T-helper 1 cell treated with Interleukin-12 subunit alpha and Interleukin-12 subunit beta and Interleukin-4 antibody, amounts not matched to agents 30 μg/mL and 1 μg/mL, for 36 hours (primary cell): ENCODE results near the gene ZNF575.
"Not testable (repeated sequence)": the region's sequence is repeated elsewhere in the genome, so short reads cannot be mapped to it uniquely, and the experiment has no call there.

ENCODE experiments used
- H3K27ac Mint-ChIP-seq: one replicate; pipeline ENCODE4 v1.8.0; 2021; ENCODE audit warnings: mild to moderate bottlenecking, mixed read lengths
- H3K27me3 Mint-ChIP-seq: one replicate; pipeline ENCODE4 v1.8.0; 2021; ENCODE audit warnings: low read depth, mixed read lengths
- H3K36me3 Mint-ChIP-seq: one replicate; pipeline ENCODE4 v1.8.0; 2021; ENCODE audit warnings: low read depth, mixed read lengths
- H3K4me1 Mint-ChIP-seq: one replicate; pipeline ENCODE4 v1.8.0; 2021; ENCODE audit warnings: low read depth, mixed read lengths
- H3K4me3 Mint-ChIP-seq: one replicate; pipeline ENCODE4 v1.8.0; 2021; ENCODE audit warnings: mild to moderate bottlenecking, moderate library complexity, mixed read lengths
- H3K9me3 Mint-ChIP-seq: one replicate; pipeline ENCODE4 v1.8.0; 2021; ENCODE audit warnings: mixed read lengths

The ZNF575 gene

DNA sequence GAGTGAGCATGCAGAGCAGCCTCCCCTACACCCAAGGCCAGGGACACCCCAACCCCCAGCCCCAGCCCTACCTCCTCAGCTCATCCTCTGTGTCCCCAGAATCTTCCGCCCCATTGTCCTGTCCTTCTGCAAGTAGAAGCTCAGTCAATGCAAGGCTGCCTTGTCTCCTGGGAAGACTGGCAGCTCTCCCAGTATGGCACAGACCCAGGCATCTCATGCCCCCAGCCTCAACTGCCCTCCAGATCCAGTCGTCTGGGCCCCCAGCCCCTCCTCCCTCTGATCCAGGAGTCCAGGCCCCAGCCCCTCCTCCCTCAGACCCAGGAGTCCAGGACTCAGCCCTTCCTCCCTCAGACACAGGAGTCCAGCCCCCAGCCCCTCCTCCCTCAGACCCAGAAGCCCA lies 13.0 kb downstream of the ZNF575 start:
- Mint-ChIP-seq H3K27ac (no peak overlapping the region), H3K27me3 (no peaks in the 10 kb centered on the region), H3K36me3 (peaks cover 18% of the 10 kb centered on the region), H3K4me3 (no peak overlapping the region), H3K4me1 (no peaks in the 10 kb centered on the region), H3K9me3 (no peaks in the 10 kb centered on the region)

GRCh38 chr19:43546581-43546980 lies 13.6 kb downstream of the ZNF575 start:
- Mint-ChIP-seq H3K4me1 (no peaks in the 10 kb centered on the region), H3K27ac (no peak overlapping the region), H3K27me3 (no peaks in the 10 kb centered on the region), H3K36me3 (peaks cover 21% of the 10 kb centered on the region), H3K9me3 (no peaks in the 10 kb centered on the region), H3K4me3 (no peak overlapping the region)

DNA sequence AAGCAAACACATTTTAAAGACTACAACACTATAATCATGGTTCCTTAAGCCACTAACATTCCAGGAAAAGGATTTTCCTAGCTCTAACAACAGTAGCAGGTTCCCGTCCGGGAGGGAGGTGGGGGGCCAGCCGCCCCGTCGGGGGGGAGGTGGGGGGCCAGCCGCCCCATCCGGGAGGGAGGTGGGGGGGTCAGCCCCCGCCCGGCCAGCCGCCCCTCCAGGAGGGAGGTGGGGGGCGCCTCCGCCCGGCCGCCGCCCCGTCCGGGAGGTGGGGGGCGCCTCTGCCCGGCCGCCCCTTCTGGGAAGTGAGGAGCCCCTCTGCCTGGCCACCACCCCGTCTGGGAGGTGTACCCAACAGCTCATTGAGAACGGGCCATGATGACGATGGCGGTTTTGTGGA lies 14.9 kb downstream of the ZNF575 start:
- not testable (repeated sequence) for H3K27me3 Mint-ChIP-seq, H3K4me1 Mint-ChIP-seq, H3K4me3 Mint-ChIP-seq, H3K27ac Mint-ChIP-seq, H3K9me3 Mint-ChIP-seq
- H3K36me3 Mint-ChIP-seq: peaks cover 19% of the 10 kb centered on the region

- H3K36me3 Mint-ChIP-seq: peaks cover 18% of the 10 kb centered on the region
Observed at GRCh38 chr19:43548706-43549105, 15.7 kb downstream of the ZNF575 start.

DNA sequence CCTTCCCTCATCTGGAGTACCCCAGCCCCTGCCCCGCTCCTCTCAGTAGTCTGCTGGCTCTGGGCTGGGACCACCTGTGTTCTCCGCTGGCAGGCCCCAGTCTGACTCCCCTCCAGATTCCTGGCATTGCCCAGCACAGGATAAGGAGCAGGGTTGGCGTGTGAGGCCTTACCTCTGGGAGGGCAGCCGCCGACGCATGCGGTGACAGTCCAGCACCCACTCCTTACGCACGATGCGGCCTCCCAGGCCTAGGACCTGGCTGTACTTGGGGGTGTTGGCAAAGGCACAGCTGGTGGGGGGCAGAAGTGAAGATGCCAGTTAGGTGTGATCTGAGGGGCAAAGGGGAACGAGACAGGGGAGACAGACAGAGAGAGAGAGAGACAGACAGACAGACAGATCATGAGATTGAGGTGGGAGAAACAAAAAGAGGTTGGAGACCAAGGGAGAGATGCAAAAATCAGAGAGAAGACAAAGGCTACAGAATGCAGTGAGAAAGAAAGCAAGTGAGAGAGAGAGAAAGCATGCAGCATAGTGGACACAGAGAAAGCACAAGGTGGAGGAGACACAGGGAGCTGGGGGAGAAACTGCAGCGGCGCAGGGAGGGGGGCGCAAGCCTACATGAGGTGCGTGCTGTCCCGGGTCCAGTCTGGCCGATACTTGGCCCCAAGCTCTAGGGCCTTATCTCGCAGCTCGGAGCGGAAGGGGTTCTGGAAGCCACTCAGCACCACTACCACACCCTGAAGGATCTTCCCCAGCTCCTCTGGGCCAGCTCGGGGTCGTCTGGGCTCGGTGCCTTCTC lies 18.6 kb downstream of the ZNF575 start:
- Mint-ChIP-seq H3K27ac (no peak overlapping the region), H3K36me3 (peaks cover 17% of the 10 kb centered on the region), H3K4me3 (no peak overlapping the region), H3K9me3 (no peaks in the 10 kb centered on the region), H3K4me1 (peaks cover 6% of the 10 kb centered on the region), H3K27me3 (no peaks in the 10 kb centered on the region)

More at GRCh38 chr19:43548706-43549105, 15.7 kb downstream of the ZNF575 start:
- H3K4me1 Mint-ChIP-seq: no peaks in the 10 kb centered on the region
- no peak overlapping the region for H3K4me3 Mint-ChIP-seq
- no peaks in the 10 kb centered on the region for H3K27me3 Mint-ChIP-seq
- H3K9me3 Mint-ChIP-seq: no peaks in the 10 kb centered on the region
- no peak overlapping the region for H3K27ac Mint-ChIP-seq

DNA sequence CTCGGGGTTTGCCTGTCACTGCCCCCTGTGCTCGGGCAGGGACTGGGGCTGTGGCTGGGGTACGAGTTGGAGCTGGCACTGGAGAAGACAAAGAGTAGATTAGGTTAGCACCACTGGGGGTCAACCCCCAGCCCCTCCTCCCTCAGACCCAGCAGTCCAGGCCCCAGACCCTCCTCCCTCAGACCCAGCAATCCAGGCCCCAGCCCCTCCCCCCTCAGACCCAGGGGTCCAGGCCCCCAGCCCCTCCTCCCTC lies 19.1 kb downstream of the ZNF575 start:
- Mint-ChIP-seq H3K27me3 (no peaks in the 10 kb centered on the region), H3K36me3 (peaks cover 17% of the 10 kb centered on the region), H3K4me1 (peaks cover 6% of the 10 kb centered on the region), H3K9me3 (no peaks in the 10 kb centered on the region), H3K4me3 (no peak overlapping the region), H3K27ac (no peak overlapping the region)

- H3K27ac Mint-ChIP-seq: no peak overlapping the region
- no peaks in the 10 kb centered on the region for H3K27me3 Mint-ChIP-seq
- H3K4me1 Mint-ChIP-seq: peaks cover 6% of the 10 kb centered on the region
- H3K36me3 Mint-ChIP-seq: peaks cover 20% of the 10 kb centered on the region
- H3K4me3 Mint-ChIP-seq: no peak overlapping the region
- no peaks in the 10 kb centered on the region for H3K9me3 Mint-ChIP-seq
Observed at GRCh38 chr19:43552616-43553015, 19.6 kb downstream of the ZNF575 start.

- Mint-ChIP-seq H3K36me3 (peaks cover 20% of the 10 kb centered on the region), H3K4me3 (no peak overlapping the region), H3K27me3 (no peaks in the 10 kb centered on the region), H3K27ac (no peak overlapping the region), H3K9me3 (no peaks in the 10 kb centered on the region), H3K4me1 (peaks cover 6% of the 10 kb centered on the region)
Observed at GRCh38 chr19:43553656-43554055, 20.7 kb downstream of the ZNF575 start.

DNA sequence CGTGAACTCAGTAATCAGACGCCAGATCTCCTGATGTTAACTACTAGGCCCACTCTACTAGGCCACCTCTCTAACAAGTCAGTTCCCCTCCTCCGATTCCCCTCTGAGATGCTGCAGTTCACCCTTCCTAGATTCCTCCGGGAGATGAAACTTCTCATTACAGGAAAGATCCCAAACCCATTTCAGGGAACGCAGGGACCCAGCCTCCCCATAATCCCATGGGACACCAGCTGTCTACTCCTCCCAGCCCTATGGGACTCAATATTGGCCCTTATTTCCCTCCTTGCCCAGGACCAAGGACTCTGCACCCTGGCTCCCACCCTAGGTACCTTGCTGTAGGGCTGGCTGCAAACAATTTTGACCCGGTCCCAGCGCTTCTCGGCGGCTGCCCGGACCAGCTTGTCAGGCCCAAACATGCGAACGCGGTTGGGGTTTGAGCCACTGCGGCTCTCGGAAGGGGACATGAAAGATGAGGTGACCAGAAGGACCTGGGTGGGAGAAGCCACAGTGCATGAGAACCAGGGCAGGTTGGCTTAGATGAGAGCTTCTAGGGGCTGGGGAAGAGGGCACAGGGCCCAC lies 21.4 kb downstream of the ZNF575 start:
- Mint-ChIP-seq H3K36me3 (peaks cover 20% of the 10 kb centered on the region), H3K27ac (no peak overlapping the region), H3K4me3 (no peak overlapping the region), H3K27me3 (no peaks in the 10 kb centered on the region), H3K9me3 (no peaks in the 10 kb centered on the region), H3K4me1 (peaks cover 6% of the 10 kb centered on the region)

GRCh38 chr19:43555185-43555770 lies 22.3 kb downstream of the ZNF575 start:
- H3K4me3 Mint-ChIP-seq: no peak overlapping the region
- H3K36me3 Mint-ChIP-seq: peaks cover 20% of the 10 kb centered on the region
- peaks cover 6% of the 10 kb centered on the region for H3K4me1 Mint-ChIP-seq
- H3K9me3 Mint-ChIP-seq: no peaks in the 10 kb centered on the region
- H3K27ac Mint-ChIP-seq: peak overlapping the region; percentile 49
- H3K27me3 Mint-ChIP-seq: no peaks in the 10 kb centered on the region

DNA sequence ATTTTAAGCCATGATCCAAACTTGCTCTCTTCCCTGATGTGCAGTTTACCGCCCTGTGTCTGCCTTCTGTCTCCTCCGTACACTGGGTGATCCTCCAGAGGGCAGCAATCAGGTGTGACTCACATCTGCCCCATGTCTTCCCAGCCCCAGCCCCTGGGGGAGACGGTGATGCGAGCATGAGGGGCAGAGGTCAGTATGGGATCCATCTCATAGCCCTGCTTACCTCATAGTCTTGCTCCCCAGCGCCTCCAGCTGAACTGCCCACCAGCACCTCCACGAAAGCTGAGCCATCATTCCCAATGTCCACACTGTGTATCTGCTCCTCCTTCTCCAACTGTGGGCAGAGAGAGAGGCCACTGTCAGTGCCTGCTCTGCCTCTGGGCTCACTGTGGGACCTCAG lies 27.7 kb downstream of the ZNF575 start:
- peaks cover 28% of the 10 kb centered on the region for H3K4me1 Mint-ChIP-seq
- H3K27me3 Mint-ChIP-seq: no peaks in the 10 kb centered on the region

GRCh38 chr19:43561139-43561970 lies 28.4 kb downstream of the ZNF575 start:
- Mint-ChIP-seq H3K27ac (peak overlapping the region; percentile 80), H3K4me1 (peaks cover 28% of the 10 kb centered on the region), H3K36me3 (peaks cover 25% of the 10 kb centered on the region), H3K27me3 (no peaks in the 10 kb centered on the region), H3K4me3 (no peak overlapping the region), H3K9me3 (no peaks in the 10 kb centered on the region)

More for the DNA sequence above, 27.7 kb downstream of the ZNF575 start:
- peaks cover 25% of the 10 kb centered on the region for H3K36me3 Mint-ChIP-seq
- no peaks in the 10 kb centered on the region for H3K9me3 Mint-ChIP-seq
- no peak overlapping the region for H3K27ac Mint-ChIP-seq
- no peak overlapping the region for H3K4me3 Mint-ChIP-seq

DNA sequence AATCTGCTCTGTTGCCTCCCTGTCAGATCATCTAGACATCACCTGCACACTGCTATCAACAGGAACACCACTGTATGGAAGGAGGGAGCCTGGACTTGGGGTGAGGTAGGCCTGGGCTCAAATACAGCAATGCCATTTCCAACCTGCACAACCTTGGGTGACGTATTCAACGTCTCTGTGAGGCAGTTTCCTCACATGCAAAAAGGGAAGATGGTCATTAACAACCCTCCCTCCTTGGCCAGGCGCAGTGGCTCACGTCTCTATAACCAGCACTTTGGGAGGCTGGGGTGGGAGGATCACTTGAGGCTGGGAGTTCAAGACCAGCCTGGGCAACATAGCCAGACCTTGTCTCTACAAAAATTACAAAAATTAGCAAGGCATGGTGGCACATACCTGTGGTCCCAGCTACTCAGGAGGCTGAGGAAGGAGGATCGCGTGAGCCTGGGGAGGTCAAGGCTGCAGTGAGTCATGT lies 29.3 kb downstream of the ZNF575 start:
- peaks cover 28% of the 10 kb centered on the region for H3K4me1 Mint-ChIP-seq
- H3K27ac Mint-ChIP-seq: peak overlapping the region; percentile 80
- peaks cover 27% of the 10 kb centered on the region for H3K36me3 Mint-ChIP-seq
- no peaks in the 10 kb centered on the region for H3K9me3 Mint-ChIP-seq
- H3K4me3 Mint-ChIP-seq: peak overlapping the region; percentile 14
- no peaks in the 10 kb centered on the region for H3K27me3 Mint-ChIP-seq

GRCh38 chr19:43562698-43563241 lies 29.8 kb downstream of the ZNF575 start:
- Mint-ChIP-seq H3K27ac (peak overlapping the region; percentile 80), H3K9me3 (no peaks in the 10 kb centered on the region), H3K36me3 (peaks cover 24% of the 10 kb centered on the region), H3K4me1 (peaks cover 28% of the 10 kb centered on the region), H3K27me3 (no peaks in the 10 kb centered on the region), H3K4me3 (peak overlapping the region; percentile 14)
